HCT116 (cell line): Measurements from ENCODE around the gene NUB1. TPM values are rescaled to one million over a fixed set of nuclear protein-coding genes. Genes with fewer than 3 reads are reported as not detected.

Experiments
- ATAC-seq: fragments of 200-7000 bp; cut with Tn5 transposase; 2 replicates; pipeline ENCODE4 v1.9.1; 2020; ENCODE audit warnings: mild to moderate bottlenecking, moderate library complexity
- BruUV-seq: library from RNA; stranded (reverse); fragments of 400-500 nt; replicated peaks from 2 replicates; lab custom pipeline; 2021; lab: Mats Ljungman, UMichigan
- CTCF ChIA-PET: fragments of 300-600 bp; sonication (Branson Sonifier 250); formaldehyde crosslinking; loops from one replicate; lab custom pipeline; 2021; ENCODE audit warnings: antibody characterized with exemption; lab: Charles Lee
- POLR2A ChIA-PET: fragments of 300-600, 350-600 bp; sonication (Branson Sonifier 250); formaldehyde crosslinking; loops from one replicate; lab custom pipeline; 2021; ENCODE audit warnings: antibody characterized with exemption; lab: Charles Lee
- RAD21 ChIA-PET, 2 experiments: fragments of 300-600 bp; sonication (Branson Sonifier 250); formaldehyde crosslinking; loops; one replicate each; lab custom pipeline; 2023; ENCODE audit warnings: low total read pairs in 2 of 2; ENCODE audit not compliant: uncharacterized antibody in 2 of 2, unreplicated experiment in 2 of 2, low non-redundant PET in 1 of 2; lab: Charles Lee
- DNase-seq: peaks from one replicate; pipeline ENCODE4 v3.0.0-alpha.2; 2010; ENCODE audit warnings: low read depth, low spot score
- H2AFZ ChIP-seq: fragments of 200-600 bp; shearing (Covaris generic), sonication (generic); 2 replicates; pipeline ENCODE4 v1.6.1; 2017; ENCODE audit warnings: low read depth, mixed run types, mixed read lengths, antibody characterized with exemption, low read length; ENCODE audit not compliant: poor library complexity, severe bottlenecking
- H3K27ac ChIP-seq: 2 replicates; pipeline ENCODE4 v1.5.1; 2012; ENCODE audit warnings: low read depth, low read length
- H3K27me3 ChIP-seq: fragments of 200-600 bp; sonication (generic); 2 replicates; pipeline ENCODE4 v1.6.1; 2016; ENCODE audit warnings: mixed run types, low read length, mixed read lengths; ENCODE audit not compliant: insufficient read depth
- H3K36me3 ChIP-seq, 2 experiments: fragments of 200-500 bp in 1 of 2; fragments of 200-600 bp in 1 of 2; sonication (Bioruptor generic) in 1 of 2; sonication (generic) in 1 of 2; 2 replicates each; pipeline versions ENCODE4 v1.5.1 to v1.6.1; 2014 to 2016; ENCODE audit warnings: low read length in 2 of 2, inconsistent platforms in 1 of 2, mixed read lengths in 1 of 2, mixed run types in 1 of 2; ENCODE audit not compliant: insufficient read depth in 2 of 2, control insufficient read depth in 1 of 2
- H3K4me1 ChIP-seq, 2 experiments: fragments of 200-600 bp in 1 of 2; sonication (generic) in 1 of 2; 2 replicates each; pipeline versions ENCODE4 v1.5.1 to v1.6.1; 2012 to 2017; ENCODE audit warnings: low read length in 2 of 2, inconsistent platforms in 1 of 2, mild to moderate bottlenecking in 1 of 2, mixed read lengths in 1 of 2, mixed run types in 1 of 2, moderate library complexity in 1 of 2; ENCODE audit not compliant: insufficient read depth in 2 of 2, control insufficient read depth in 1 of 2
- H3K4me2 ChIP-seq: fragments of 200-600 bp; sonication (generic); 2 replicates; pipeline ENCODE4 v1.6.1; 2017; ENCODE audit warnings: mixed run types, low read length, mixed read lengths
- H3K4me3 ChIP-seq, 2 experiments: fragments of 200-600 bp in 1 of 2; sonication (generic) in 1 of 2; replicated peaks in 1 of 2; 2 replicates each; pipeline ENCODE4 v1.5.1; 2011 to 2016; ENCODE audit warnings: low read length in 2 of 2, control low read depth in 1 of 2, low read depth in 1 of 2, mild to moderate bottlenecking in 1 of 2, mixed read lengths in 1 of 2, mixed run types in 1 of 2
- H3K79me2 ChIP-seq: fragments of 200-600 bp; sonication (generic); 2 replicates; pipeline ENCODE4 v1.6.1; 2017; ENCODE audit warnings: mild to moderate bottlenecking, mixed run types, low read length, moderate library complexity, mixed read lengths; ENCODE audit not compliant: insufficient read depth
- H3K9ac ChIP-seq: fragments of 200-600 bp; sonication (generic); 2 replicates; pipeline ENCODE4 v1.6.1; 2016; ENCODE audit warnings: low read length, mixed read lengths
- H3K9me2 ChIP-seq: fragments of 200-600 bp; sonication (generic), shearing (Covaris generic); 2 replicates; pipeline ENCODE4 v1.6.1; 2017; ENCODE audit warnings: mixed run types, mild to moderate bottlenecking, moderate library complexity; ENCODE audit not compliant: insufficient read depth
- H3K9me3 ChIP-seq, 2 experiments: fragments of 200-500 bp in 1 of 2; fragments of 200-600 bp in 1 of 2; sonication (Bioruptor generic) in 1 of 2; sonication (generic) in 1 of 2; 2 replicates each; pipeline ENCODE4 v1.6.1; 2014 to 2017; ENCODE audit warnings: low read length in 2 of 2, mixed read lengths in 2 of 2, inconsistent platforms in 1 of 2, low read depth in 1 of 2, mild to moderate bottlenecking in 1 of 2, mixed run types in 1 of 2, moderate library complexity in 1 of 2; ENCODE audit not compliant: control insufficient read depth in 1 of 2, insufficient read depth in 1 of 2
- H4K20me1 ChIP-seq: fragments of 200-600 bp; sonication (generic), shearing (Covaris generic); 2 replicates; pipeline ENCODE4 v1.6.1; 2017; ENCODE audit warnings: mixed run types, mild to moderate bottlenecking, moderate library complexity; ENCODE audit not compliant: insufficient read depth
- CEBPB ChIP-seq: IDR thresholded peaks from 2 replicates; pipeline ENCODE4 v1.6.1; 2012; ENCODE audit warnings: low read depth
- EGR1 ChIP-seq: IDR thresholded peaks from 2 replicates; pipeline ENCODE4 v1.6.1; 2012; ENCODE audit warnings: low read depth
- ELF1 ChIP-seq: IDR thresholded peaks from 2 replicates; pipeline ENCODE4 v1.6.1; 2012; ENCODE audit warnings: low read depth, borderline replicate concordance
- EZH2 ChIP-seq: fragments of 200-600 bp; sonication (generic); IDR thresholded peaks from 2 replicates; pipeline ENCODE4 v1.6.1; 2017; ENCODE audit warnings: antibody characterized with exemption, mixed run types
- EZH2phosphoT487 ChIP-seq: fragments of 200-600 bp; IDR thresholded peaks from 2 replicates; pipeline ENCODE4 v1.6.1; 2018; ENCODE audit warnings: antibody characterized with exemption, borderline replicate concordance
- POLR2AphosphoS5 ChIP-seq: IDR thresholded peaks from 2 replicates; pipeline ENCODE4 v1.6.1; 2011; ENCODE audit warnings: mild to moderate bottlenecking, low read depth, low read length, moderate library complexity
- RAD21 ChIP-seq: IDR thresholded peaks from 2 replicates; pipeline ENCODE4 v1.6.1; 2012; ENCODE audit warnings: low read depth, mild to moderate bottlenecking
- SIN3A ChIP-seq: IDR thresholded peaks from 2 replicates; pipeline ENCODE4 v1.6.1; 2012; ENCODE audit warnings: low read depth
- TCF7L2 ChIP-seq: IDR thresholded peaks from 2 replicates; pipeline ENCODE4 v1.7.0; 2011; ENCODE audit warnings: borderline replicate concordance, inconsistent platforms; ENCODE audit not compliant: insufficient read depth, insufficient read length; ENCODE audit errors: extremely low read depth
- YY1 ChIP-seq: IDR thresholded peaks from 2 replicates; pipeline ENCODE4 v1.6.1; 2011; ENCODE audit warnings: low read length, low read depth, moderate library complexity, mild to moderate bottlenecking; ENCODE audit not compliant: insufficient replicate concordance; ENCODE audit errors: extremely low read depth
- ZFX ChIP-seq: fragments of 450-650 bp; IDR thresholded peaks from 2 replicates; pipeline ENCODE4 v1.6.1; 2017
- ZNF274 ChIP-seq: fragments of 200-500 bp; sonication (Bioruptor generic); IDR thresholded peaks from 2 replicates; pipeline ENCODE4 v1.6.1; 2014; ENCODE audit warnings: mild to moderate bottlenecking, low read depth, low read length, inconsistent platforms
- intact Hi-C: fragments of 100-400 bp; cut with micrococcal nuclease; formaldehyde crosslinking; loops from 2 replicates; pipeline ENCODE4 v1.10.0; 2022
- total RNA-seq: library from RNA; stranded (reverse); gene quantifications from one replicate; pipeline ENCODE4 v1.2.1, GENCODE V29; 2021; ENCODE audit not compliant: unreplicated experiment
- TF ChIP-seq, protein P1 (sequence below): IDR thresholded peaks from 2 replicates; pipeline ENCODE4 v1.6.1; 2012
- TF ChIP-seq, protein P2 (sequence below): IDR thresholded peaks from 2 replicates; pipeline ENCODE4 v1.6.1; 2011; ENCODE audit warnings: mild to moderate bottlenecking, low read length, moderate library complexity; ENCODE audit not compliant: insufficient replicate concordance; ENCODE audit errors: extremely low read depth
- TF ChIP-seq, protein P3 (sequence below): IDR thresholded peaks from 2 replicates; pipeline ENCODE4 v1.6.1; 2012

The NUB1 gene
- total RNA-seq, 1 experiment from 2014 or later, result 44.0 TPM

DNA sequence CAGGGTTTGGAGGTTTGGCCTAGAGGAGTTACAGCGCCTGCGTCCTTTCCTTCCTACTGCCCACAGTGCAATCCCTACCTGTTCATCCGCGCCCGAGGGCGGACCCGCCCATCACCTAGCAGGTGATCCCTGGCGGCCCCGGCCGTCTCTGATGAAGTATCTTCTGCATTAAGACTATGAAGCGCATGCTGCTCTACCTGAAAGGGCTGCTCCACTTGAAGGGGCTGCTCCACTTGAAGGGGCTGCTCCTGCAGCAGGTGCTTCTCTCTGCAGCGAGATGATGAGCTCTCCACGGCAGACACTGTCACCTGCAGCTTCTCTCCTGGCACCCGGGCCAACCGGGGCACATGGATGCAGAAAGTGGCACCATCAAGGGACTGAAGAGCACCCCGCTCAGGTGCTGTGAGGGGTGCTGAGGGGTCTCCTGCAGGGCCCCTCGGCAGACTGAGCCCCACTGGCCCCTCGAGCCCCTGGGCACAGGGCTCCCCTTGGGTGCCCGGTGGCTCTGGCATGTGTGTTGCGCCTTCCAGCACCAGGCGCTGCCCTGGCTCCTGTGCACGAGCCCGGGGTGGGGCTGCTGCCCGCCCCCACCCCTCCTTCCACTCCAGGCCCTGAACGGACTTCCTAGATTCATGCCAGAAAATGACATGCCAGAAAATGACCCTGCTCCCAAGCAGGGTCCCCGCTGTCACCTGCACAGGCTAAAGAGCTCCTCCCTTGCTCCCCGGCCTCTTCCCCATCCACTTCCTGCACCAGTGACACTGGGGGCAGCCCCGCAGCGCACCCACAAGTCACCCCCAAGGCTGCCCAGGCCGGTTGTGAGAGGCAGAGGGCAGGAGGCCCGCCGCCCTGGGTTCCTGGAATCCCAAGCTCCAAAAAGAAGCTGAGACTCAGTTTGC lies 38.8 kb downstream of the NUB1 start:
- Histone ChIP-seq H3K4me1 (no peaks in the 10 kb centered on the region; a peak in 1 of 4 replicates), H3K4me2 (no peak overlapping the region), H3K9me3 (no peaks in the 10 kb centered on the region), H3K27ac (no peak overlapping the region), H4K20me1 (no peaks in the 10 kb centered on the region), H3K4me3 (no peak overlapping the region), H3K9ac (no peak overlapping the region), H3K36me3 (no peaks in the 10 kb centered on the region; a peak in 1 of 4 replicates), H3K9me2 (no peaks in the 10 kb centered on the region), H3K79me2 (no peaks in the 10 kb centered on the region), H3K27me3 (no peaks in the 10 kb centered on the region), H2AFZ (no peak overlapping the region)
- intact Hi-C loops, result no loop called here
- DNase-seq, result no peak
- CTCF ChIA-PET, result no interaction called here
- RAD21 ChIA-PET, result no interaction called here
- no peak for ATAC-seq
- POLR2A ChIA-PET, result no interaction called here
- TF ChIP-seq EZH2phosphoT487, result no peak
- no peak for TF ChIP-seq EGR1
- TF ChIP-seq ZFX, result no peak
- no peak for TF ChIP-seq RAD21
- no TSS peak for BruUV-seq

DNA sequence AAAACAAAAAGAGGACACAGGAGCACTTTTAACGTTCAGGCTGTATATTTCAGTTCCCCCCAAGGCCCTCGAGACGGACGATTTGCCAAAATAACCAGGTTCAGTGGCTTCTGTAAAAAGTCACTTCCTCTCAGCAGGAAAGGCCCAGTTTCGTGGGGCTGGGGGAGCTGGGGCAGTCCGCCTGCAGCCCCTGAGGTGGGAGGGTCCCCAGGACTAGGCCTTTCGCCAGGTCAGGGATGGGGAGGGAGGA lies 39.4 kb downstream of the NUB1 start:
- H3K27me3 ChIP-seq, result no peaks in the 10 kb centered on the region
- ChIA-PET RAD21 (no interaction called here), POLR2A (no interaction called here), CTCF (no interaction called here)
- H3K36me3 ChIP-seq, result no peaks in the 10 kb centered on the region; a peak in 1 of 4 replicates
- intact Hi-C loops, result no loop called here
- H3K79me2 ChIP-seq, result no peaks in the 10 kb centered on the region
- ATAC-seq (no peak), DNase-seq (no peak)
- BruUV-seq, result no TSS peak
- no peak overlapping the region for H3K4me3 ChIP-seq
- no peak overlapping the region for H3K4me2 ChIP-seq
- no peaks in the 10 kb centered on the region for H3K9me2 ChIP-seq
- no peak overlapping the region for H3K9ac ChIP-seq
- H3K9me3 ChIP-seq, result no peaks in the 10 kb centered on the region
- no peaks in the 10 kb centered on the region; a peak in 1 of 4 replicates for H3K4me1 ChIP-seq
- H2AFZ ChIP-seq, result no peak overlapping the region
- no peak overlapping the region for H3K27ac ChIP-seq
- no peaks in the 10 kb centered on the region for H4K20me1 ChIP-seq
- TF ChIP-seq TCF7L2, result no peak
- TF ChIP-seq SIN3A, result no peak
- TF ChIP-seq, protein P1, sequence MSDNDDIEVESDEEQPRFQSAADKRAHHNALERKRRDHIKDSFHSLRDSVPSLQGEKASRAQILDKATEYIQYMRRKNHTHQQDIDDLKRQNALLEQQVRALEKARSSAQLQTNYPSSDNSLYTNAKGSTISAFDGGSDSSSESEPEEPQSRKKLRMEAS, result no peak
- no peak for TF ChIP-seq CEBPB
- TF ChIP-seq YY1, result no peak
- no peak for TF ChIP-seq ELF1
- TF ChIP-seq, protein P2, sequence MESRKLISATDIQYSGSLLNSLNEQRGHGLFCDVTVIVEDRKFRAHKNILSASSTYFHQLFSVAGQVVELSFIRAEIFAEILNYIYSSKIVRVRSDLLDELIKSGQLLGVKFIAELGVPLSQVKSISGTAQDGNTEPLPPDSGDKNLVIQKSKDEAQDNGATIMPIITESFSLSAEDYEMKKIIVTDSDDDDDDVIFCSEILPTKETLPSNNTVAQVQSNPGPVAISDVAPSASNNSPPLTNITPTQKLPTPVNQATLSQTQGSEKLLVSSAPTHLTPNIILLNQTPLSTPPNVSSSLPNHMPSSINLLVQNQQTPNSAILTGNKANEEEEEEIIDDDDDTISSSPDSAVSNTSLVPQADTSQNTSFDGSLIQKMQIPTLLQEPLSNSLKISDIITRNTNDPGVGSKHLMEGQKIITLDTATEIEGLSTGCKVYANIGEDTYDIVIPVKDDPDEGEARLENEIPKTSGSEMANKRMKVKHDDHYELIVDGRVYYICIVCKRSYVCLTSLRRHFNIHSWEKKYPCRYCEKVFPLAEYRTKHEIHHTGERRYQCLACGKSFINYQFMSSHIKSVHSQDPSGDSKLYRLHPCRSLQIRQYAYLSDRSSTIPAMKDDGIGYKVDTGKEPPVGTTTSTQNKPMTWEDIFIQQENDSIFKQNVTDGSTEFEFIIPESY, result no peak
- no peak for TF ChIP-seq EZH2
- TF ChIP-seq ZNF274, result no peak
- no peak for TF ChIP-seq POLR2AphosphoS5
- TF ChIP-seq, protein P3, sequence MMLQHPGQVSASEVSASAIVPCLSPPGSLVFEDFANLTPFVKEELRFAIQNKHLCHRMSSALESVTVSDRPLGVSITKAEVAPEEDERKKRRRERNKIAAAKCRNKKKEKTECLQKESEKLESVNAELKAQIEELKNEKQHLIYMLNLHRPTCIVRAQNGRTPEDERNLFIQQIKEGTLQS, result no peak
- no peak for TF ChIP-seq EZH2phosphoT487
- TF ChIP-seq RAD21, result no peak
